SK-N-SH treated with all-trans-retinoic acid at 6 μM for 48 hours (cell line): ENCODE measurements around the gene SULT1A2.

Experiments used
- ARNTL ChIP-seq: fragments of 450-650 bp; formaldehyde crosslinking; IDR thresholded peaks from 2 replicates; pipeline ENCODE4 v1.5.0; 2020; ENCODE audit warnings: low read depth, mild to moderate bottlenecking, moderate library complexity, borderline replicate concordance
- BACH2 ChIP-seq: fragments of 250-450 bp; sonication (Bioruptor Pico); IDR thresholded peaks from 2 replicates; pipeline ENCODE4 v1.9.0; 2021; ENCODE audit warnings: mild to moderate bottlenecking, borderline replicate concordance
- GLIS3 ChIP-seq: fragments of 250-450 bp; sonication (Bioruptor Pico); IDR thresholded peaks from 2 replicates; pipeline ENCODE4 v1.5.0; 2020; ENCODE audit warnings: mild to moderate bottlenecking, moderate library complexity
- PPARA ChIP-seq: fragments of 250-450 bp; sonication (Bioruptor Pico); IDR thresholded peaks from 2 replicates; pipeline ENCODE4 v1.5.0; 2020; ENCODE audit warnings: mild to moderate bottlenecking, borderline replicate concordance
- TCF4 ChIP-seq: fragments of 250-450 bp; sonication (Bioruptor Pico); IDR thresholded peaks from 2 replicates; pipeline ENCODE4 v1.8.0; 2021; ENCODE audit warnings: mild to moderate bottlenecking, moderate library complexity, borderline replicate concordance
- TOX ChIP-seq: fragments of 250-450 bp; sonication (Bioruptor Pico); IDR thresholded peaks from 2 replicates; pipeline ENCODE4 v1.8.0; 2021; ENCODE audit warnings: mild to moderate bottlenecking, moderate library complexity, borderline replicate concordance
- ZC3H10 ChIP-seq: fragments of 250-450 bp; sonication (Bioruptor Pico); IDR thresholded peaks from 2 replicates; pipeline ENCODE4 v1.5.1; 2021; ENCODE audit warnings: mild to moderate bottlenecking, moderate library complexity
- ZFP3 ChIP-seq: fragments of 250-450 bp; sonication (Bioruptor Pico); IDR thresholded peaks from 2 replicates; pipeline ENCODE4 v1.5.0; 2020; ENCODE audit warnings: mild to moderate bottlenecking, moderate library complexity
- ZNF70 ChIP-seq: fragments of 450-650 bp; formaldehyde crosslinking; IDR thresholded peaks from 2 replicates; pipeline ENCODE4 v1.5.0; 2020; ENCODE audit warnings: mild to moderate bottlenecking, moderate library complexity
- TF ChIP-seq, protein P1 (sequence below): fragments of 250-450 bp; sonication (Bioruptor Pico); IDR thresholded peaks from 2 replicates; pipeline ENCODE4 v1.5.1; 2020; ENCODE audit warnings: low read depth, mild to moderate bottlenecking, moderate library complexity
- TF ChIP-seq, protein P2 (sequence below): fragments of 250-450 bp; sonication (Bioruptor Pico); IDR thresholded peaks from 2 replicates; pipeline ENCODE4 v1.8.0; 2020; ENCODE audit warnings: mild to moderate bottlenecking, moderate library complexity, borderline replicate concordance
- TF ChIP-seq, protein P3 (sequence below): fragments of 250-450 bp; sonication (Bioruptor Pico); IDR thresholded peaks from 2 replicates; pipeline ENCODE4 v1.5.0; 2020; ENCODE audit warnings: mild to moderate bottlenecking, moderate library complexity

DNA sequence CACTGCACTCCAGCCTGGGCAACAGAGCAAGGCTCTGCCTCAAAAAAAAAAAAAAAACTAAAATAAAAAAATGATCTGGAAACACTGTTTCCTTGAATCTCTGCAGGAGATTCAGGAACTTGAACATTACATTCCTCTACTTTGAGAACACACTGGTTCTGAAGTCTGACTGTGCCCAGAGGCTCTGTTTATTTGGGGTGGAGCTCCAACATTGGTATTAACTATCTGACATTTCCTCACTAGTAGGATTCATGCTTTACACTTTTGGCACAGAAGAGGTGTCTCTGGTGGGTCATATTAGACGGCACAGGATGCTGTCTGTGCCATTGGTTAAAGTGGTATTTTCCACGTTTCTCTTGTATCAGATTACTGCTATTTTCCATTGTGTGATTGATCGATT is 10.4 kb downstream of the SULT1A2 start:
- TF ChIP-seq ZNF70 (CRISPR knock-in tag) (no peak), TOX (no peak), ARNTL (CRISPR knock-in tag) (no peak), BACH2 (CRISPR knock-in tag) (no peak), ZC3H10 (CRISPR knock-in tag) (no peak), ZFP3 (CRISPR knock-in tag) (no peak), PPARA (CRISPR knock-in tag) (no peak), GLIS3 (CRISPR knock-in tag) (no peak), TCF4 (CRISPR knock-in tag) (no peak)
- TF ChIP-seq, protein P1, sequence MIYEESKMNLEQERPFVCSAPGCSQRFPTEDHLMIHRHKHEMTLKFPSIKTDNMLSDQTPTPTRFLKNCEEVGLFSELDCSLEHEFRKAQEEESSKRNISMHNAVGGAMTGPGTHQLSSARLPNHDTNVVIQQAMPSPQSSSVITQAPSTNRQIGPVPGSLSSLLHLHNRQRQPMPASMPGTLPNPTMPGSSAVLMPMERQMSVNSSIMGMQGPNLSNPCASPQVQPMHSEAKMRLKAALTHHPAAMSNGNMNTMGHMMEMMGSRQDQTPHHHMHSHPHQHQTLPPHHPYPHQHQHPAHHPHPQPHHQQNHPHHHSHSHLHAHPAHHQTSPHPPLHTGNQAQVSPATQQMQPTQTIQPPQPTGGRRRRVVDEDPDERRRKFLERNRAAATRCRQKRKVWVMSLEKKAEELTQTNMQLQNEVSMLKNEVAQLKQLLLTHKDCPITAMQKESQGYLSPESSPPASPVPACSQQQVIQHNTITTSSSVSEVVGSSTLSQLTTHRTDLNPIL: no peak
- TF ChIP-seq, protein P2, sequence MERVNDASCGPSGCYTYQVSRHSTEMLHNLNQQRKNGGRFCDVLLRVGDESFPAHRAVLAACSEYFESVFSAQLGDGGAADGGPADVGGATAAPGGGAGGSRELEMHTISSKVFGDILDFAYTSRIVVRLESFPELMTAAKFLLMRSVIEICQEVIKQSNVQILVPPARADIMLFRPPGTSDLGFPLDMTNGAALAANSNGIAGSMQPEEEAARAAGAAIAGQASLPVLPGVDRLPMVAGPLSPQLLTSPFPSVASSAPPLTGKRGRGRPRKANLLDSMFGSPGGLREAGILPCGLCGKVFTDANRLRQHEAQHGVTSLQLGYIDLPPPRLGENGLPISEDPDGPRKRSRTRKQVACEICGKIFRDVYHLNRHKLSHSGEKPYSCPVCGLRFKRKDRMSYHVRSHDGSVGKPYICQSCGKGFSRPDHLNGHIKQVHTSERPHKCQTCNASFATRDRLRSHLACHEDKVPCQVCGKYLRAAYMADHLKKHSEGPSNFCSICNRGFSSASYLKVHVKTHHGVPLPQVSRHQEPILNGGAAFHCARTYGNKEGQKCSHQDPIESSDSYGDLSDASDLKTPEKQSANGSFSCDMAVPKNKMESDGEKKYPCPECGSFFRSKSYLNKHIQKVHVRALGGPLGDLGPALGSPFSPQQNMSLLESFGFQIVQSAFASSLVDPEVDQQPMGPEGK (CRISPR knock-in tag): no peak
- TF ChIP-seq, protein P3, sequence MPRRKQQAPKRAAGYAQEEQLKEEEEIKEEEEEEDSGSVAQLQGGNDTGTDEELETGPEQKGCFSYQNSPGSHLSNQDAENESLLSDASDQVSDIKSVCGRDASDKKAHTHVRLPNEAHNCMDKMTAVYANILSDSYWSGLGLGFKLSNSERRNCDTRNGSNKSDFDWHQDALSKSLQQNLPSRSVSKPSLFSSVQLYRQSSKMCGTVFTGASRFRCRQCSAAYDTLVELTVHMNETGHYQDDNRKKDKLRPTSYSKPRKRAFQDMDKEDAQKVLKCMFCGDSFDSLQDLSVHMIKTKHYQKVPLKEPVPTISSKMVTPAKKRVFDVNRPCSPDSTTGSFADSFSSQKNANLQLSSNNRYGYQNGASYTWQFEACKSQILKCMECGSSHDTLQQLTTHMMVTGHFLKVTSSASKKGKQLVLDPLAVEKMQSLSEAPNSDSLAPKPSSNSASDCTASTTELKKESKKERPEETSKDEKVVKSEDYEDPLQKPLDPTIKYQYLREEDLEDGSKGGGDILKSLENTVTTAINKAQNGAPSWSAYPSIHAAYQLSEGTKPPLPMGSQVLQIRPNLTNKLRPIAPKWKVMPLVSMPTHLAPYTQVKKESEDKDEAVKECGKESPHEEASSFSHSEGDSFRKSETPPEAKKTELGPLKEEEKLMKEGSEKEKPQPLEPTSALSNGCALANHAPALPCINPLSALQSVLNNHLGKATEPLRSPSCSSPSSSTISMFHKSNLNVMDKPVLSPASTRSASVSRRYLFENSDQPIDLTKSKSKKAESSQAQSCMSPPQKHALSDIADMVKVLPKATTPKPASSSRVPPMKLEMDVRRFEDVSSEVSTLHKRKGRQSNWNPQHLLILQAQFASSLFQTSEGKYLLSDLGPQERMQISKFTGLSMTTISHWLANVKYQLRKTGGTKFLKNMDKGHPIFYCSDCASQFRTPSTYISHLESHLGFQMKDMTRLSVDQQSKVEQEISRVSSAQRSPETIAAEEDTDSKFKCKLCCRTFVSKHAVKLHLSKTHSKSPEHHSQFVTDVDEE: no peak
